HG02884 (cell line): ENCODE results near the gene FBRS.
"Not testable (repeated sequence)": the region's sequence is repeated elsewhere in the genome, so short reads cannot be mapped to it uniquely, and the experiment has no call there.

Experiments
- ATAC-seq: cut with Tn5 transposase; IDR thresholded peaks from one replicate; pipeline ENCODE4 v1.9.1; 2021; ENCODE audit warnings: mild to moderate bottlenecking, moderate library complexity; ENCODE audit not compliant: unreplicated experiment

FBRS gene

DNA sequence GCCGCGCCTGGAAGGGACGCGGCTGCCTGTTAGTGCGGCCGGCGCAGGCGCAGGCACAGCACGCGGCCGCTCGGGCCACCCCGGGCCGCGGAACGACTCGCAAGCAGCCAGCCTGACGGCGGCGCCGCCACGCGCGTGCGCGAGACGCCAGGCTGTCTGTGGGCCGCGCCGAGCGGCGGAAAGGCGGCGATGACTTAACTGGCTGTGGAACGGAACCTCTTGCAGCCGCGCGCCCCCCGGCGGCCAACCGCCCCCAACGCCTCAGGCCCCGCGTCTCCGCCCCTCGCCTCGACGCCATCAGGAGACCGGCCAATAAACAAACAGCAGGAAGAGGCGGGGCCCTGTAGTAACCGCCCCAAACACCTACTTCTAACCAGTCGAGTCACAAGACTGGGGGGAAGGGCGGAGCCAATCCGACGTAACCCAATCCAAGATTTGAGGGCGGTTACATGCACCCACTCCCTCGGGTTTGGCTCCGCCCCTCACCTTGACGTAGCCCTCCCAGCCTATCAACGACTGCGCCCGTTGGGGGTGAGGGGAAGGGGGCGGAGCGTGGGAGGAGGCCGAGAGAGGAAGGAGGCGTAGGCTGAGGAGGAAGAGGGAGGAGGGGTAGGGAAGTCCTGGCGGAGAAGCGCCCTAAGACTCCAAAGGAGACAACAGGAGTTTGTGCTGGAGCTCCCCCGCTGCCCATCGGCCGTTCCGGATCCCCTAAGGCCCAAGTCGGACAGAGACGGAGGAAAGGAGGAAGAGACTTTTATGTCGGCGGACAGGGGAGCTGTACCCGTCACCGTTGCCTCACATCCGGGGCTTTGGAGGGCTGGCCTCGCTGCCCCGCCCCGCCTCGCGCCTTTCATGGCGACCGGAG lies at the start of gene FBRS:
Gene FBRS, plus strand, starts transcription at position 566 of the 865 bp plus-strand sequence. CDS start 1,088 bp downstream, outside the sequence.
- peak; percentile 70 for ATAC-seq

DNA sequence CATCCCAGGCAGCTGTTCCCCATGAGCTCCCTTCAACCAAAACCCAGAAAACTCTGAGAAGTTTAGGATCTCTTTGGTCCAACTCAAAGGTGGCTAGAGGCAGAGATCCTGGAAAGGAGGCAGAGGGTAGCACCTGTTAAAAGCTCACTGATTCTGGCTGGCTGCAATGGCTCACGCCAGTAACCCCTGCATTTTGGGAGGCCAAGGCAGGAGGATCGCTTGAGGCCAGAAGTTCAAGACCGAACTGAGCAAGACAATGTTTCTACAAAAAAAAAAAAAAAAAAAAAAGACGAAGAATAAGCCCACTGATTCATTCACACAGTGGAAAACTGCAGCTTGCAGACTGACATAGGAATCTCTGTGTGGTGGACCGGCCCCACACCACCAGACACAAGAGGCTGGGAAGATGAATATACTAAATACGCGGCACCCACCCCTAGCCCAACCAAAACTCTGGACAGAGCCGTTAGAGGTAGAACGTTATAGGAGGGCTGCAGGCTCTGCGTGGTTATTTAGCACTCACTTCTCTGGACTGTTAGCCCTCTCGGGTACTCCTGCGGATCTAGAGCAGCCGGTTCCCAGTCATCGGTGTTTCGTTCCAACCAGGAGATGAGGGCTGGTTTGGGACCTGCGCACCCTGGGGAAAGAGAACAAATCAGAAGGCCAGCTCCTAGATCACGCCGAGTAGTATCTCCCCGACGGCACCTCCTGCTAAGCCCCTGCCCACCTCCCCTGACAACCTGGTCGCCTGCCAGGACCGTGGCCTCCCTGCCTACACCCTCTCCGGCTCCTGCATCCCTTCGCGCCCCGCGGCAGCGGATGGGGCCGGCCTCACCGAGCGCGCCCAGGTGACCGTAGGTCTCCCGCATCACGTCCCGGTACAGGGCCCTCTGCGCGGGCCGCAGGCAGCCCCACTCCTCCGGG lies 49.0 kb upstream of the FBRS start:
- ATAC-seq = peak; percentile 11

GRCh38 chr16:30609926-30610839 lies 48.0 kb upstream of the FBRS start, which contains the start of gene ZNF689:
Gene ZNF689, minus strand, starts transcription at chr16:30610389. Its CDS starts 348 bp downstream, at chr16:30610041.
- ATAC-seq = peak; percentile 87

DNA sequence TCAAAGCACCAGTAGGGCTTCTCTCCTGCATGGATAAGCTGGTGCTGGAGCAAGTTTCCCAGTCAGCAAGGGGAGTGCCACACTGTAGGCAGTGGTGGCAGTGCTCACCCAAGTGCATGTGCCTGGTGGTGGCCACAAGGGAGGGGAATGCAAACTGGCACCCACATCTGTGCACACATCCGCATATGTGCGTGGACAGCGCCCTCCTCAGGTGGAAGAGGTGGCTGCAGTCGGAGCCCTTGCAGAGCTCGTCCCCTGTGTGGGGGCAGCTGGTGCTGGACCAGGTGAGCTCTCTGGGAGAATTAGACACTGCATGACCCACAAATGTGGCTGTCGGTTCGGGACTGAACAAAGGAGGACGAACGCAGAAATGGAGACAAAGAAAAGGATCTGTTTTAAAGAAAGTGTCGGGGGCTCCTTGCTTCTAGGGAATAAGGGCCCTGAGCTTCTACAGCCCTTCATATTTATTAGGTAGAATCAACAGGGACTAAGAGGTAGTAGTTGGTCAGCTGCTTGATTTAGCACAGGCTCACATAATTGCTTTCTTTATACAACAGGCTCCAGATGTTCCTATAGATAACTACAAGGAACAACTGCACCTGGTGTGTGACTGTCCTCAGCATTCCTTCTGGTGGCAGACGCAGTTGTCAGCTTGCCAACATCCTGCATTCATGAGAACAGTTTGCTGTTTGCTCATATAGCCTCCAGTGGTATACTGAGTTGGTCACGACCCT lies 42.7 kb upstream of the FBRS start:
- ATAC-seq = no peak

DNA sequence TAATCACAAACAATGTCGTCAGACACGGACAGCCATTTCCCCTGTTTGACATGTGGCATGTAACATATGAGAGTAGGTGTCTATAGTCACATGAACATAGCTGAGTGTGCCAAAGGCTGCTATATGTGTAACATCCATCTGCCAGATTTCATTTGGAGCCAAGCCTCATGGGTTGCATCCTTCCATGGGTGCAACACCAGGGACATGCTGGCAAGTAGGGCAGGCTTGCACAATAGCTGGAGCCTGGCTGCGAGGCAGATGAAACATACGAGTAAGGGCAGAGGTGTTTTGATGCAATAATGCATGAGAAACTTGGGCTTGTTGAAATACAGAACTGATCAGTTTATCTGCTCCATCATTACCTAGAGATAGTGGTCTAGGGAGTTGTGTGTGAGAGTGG lies 39.0 kb upstream of the FBRS start:
- ATAC-seq = no peak

DNA sequence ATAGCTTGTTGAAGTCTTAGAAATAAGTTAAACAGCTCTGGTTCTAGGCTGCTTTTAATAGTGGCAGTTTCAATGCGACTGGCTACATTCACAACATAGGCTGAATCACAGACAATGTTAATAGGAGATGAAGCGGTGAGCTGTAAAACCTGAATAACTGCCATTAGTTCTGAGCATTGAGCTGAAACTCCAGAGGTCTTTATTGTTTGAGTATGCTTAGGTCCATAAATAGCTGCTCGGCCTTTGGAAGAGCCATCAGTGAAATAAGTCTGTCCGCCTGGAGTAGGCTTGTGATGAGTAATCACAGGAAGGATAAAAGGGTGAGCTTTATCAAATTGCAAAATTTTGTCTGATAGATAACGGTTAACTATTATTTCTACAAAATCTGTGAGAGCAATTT lies 38.6 kb upstream of the FBRS start:
- no peak for ATAC-seq

DNA sequence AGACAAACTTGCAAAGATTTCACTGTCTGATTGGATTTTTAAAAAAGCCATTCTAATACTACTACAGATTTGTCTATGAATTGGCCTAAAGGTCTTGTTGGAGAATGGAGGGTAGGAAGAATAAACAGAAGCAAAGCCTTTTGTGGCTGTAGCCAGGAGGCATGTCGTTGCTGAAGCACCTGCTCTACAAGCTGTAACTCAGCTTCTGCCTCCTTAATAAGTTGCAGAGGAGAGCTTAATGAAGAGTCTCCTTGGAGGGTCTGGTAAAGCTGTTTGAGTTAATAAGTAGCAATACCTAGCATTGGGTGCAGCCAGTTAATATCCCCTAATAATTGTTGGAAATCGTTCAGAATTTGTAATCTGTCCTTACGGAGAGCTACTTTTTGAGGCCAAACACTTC lies 38.1 kb upstream of the FBRS start:
- ATAC-seq = no peak

- ATAC-seq = no peak
Observed at GRCh38 chr16:30621765-30622164, 36.5 kb upstream of the FBRS start.

GRCh38 chr16:30622455-30623032 lies 35.7 kb upstream of the FBRS start:
- no peak for ATAC-seq

DNA sequence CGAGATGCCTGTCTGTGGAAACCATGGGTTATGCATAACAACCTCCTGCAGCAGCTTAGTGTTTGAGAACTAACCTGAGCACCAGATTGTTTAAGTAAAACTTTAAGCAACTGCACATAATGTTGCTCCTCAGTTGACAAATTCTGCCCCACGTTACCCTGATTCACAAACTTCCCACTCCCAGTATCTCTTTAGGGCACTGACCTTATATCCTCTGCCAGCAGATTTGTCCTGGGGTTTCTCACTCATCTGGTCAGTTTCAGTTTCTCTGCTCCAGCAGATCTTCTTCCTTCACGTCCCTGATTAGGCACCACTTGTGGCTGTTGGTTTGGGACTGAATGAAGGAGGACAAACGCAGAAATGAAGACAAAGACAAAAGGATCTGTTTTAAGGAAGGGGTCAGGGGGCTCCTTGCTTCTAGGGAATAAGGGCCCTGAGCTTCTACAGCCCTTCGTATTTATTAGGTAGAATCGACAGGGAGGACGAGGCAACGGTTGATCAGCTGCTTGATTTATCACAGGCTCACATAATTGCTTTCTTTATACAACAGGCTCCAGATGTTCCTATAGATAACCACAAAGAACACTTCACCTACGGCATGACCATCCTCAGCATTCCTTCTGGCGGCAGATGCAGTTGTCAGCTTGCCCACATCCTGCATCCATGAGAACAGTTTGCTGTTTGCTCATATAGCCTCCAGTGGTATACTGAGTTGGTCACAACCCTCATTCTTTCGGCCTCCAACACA lies 34.5 kb upstream of the FBRS start:
- no peak for ATAC-seq

DNA sequence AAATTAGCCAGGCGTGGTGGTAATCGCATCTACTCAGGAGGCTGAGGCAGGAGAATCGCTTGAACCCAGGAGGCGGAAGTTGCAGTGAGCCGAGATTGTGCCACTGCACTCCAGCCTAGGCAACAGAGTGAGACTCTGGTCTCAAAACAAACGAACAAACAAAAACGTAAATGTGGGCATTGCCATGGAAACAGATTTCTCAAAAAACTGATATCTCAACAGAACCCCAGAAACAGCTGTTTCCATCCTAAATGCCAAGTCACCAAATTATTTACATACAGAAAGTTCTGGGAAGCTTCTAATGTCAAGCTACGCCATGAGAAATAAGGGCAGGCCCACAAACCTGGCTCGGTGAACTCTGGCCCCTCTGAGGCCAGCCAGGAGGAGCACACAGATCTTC lies 32.0 kb upstream of the FBRS start:
- no peak for ATAC-seq

GRCh38 chr16:30628628-30629540 lies 29.3 kb upstream of the FBRS start:
- no peak for ATAC-seq

GRCh38 chr16:30632454-30632853 lies 25.8 kb upstream of the FBRS start:
- not testable (repeated sequence) for ATAC-seq

GRCh38 chr16:30633526-30633925 lies 24.7 kb upstream of the FBRS start:
- no peak for ATAC-seq

- ATAC-seq = no peak
Observed at GRCh38 chr16:30636599-30636998, 21.6 kb upstream of the FBRS start.

DNA sequence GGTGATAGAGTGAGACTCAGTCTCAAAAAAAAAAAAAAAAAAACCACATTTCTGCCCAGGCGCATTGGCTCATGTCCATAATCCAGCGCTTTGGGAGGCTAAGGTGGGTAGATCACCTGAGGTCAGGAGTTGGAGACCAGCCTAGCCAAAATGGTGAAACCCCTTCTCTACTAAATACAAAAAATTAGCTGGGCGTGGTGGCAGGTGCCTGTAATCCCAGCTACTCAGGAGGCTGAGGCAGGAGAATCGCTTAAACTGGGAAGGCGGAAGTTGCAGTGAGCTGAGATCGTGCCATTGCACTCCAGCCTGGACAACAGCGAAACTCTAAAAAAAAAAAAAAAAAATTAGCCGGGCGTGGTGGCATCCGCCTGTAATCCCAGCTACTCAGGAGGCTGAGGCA lies 21.1 kb upstream of the FBRS start:
- not testable (repeated sequence) for ATAC-seq

DNA sequence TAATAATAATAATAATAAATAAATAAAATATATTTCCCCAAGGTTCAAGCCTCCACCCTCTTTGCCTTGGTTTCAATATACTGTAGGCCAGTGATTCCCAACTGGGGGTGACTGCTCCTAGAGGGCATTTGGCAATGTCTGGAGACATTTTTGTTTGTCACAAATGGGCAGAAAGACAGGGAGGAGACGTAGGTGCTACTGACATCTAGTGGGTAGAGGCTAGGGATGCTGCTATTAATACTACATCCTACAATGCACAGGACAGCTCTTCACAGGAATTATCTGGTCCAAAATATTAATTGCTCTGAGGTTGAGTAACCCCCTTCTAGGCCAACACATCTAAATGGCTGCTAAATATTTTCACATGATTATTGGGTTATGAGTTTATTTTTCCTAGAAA lies 20.3 kb upstream of the FBRS start:
- ATAC-seq = no peak
